Glutamatergic neuron (in vitro differentiated cells): ENCODE data around the gene SUN3. TPM values are rescaled to one million over a fixed set of nuclear protein-coding genes. Genes with fewer than 3 reads are reported as not detected.
"Not testable (repeated sequence)": the region's sequence is repeated elsewhere in the genome, so short reads cannot be mapped to it uniquely, and the experiment has no call there.

ENCODE experiments used
- DNase-seq: peaks from one replicate; pipeline ENCODE4 v3.0.0; 2022
- H3K27ac Mint-ChIP-seq: one replicate; pipeline ENCODE4 v1.8.0; 2020; ENCODE audit warnings: mild to moderate bottlenecking, mixed read lengths, inconsistent platforms; ENCODE audit not compliant: unreplicated experiment
- H3K27me3 Mint-ChIP-seq: one replicate; pipeline ENCODE4 v1.8.0; 2020; ENCODE audit warnings: mild to moderate bottlenecking, moderate library complexity, mixed read lengths, inconsistent platforms; ENCODE audit not compliant: unreplicated experiment
- H3K36me3 Mint-ChIP-seq: one replicate; pipeline ENCODE4 v1.8.0; 2020; ENCODE audit warnings: mild to moderate bottlenecking, mixed read lengths, inconsistent platforms; ENCODE audit not compliant: unreplicated experiment
- H3K4me1 Mint-ChIP-seq: one replicate; pipeline ENCODE4 v1.8.0; 2020; ENCODE audit warnings: mild to moderate bottlenecking, low read depth, mixed read lengths, inconsistent platforms; ENCODE audit not compliant: unreplicated experiment
- H3K4me3 Mint-ChIP-seq: one replicate; pipeline ENCODE4 v1.8.0; 2020; ENCODE audit warnings: mild to moderate bottlenecking, mixed read lengths, inconsistent platforms; ENCODE audit not compliant: unreplicated experiment
- H3K9me3 Mint-ChIP-seq: one replicate; pipeline ENCODE4 v1.8.0; 2020; ENCODE audit warnings: mild to moderate bottlenecking, moderate library complexity, mixed read lengths, inconsistent platforms; ENCODE audit not compliant: unreplicated experiment
- total RNA-seq: library from RNA; stranded (reverse); fragmentation: NEBNext Ultra II Directional; extraction: Animal tissue kit (Norgen Biotek cat#: 25700); gene quantifications from one replicate; pipeline ENCODE4 v1.2.1, GENCODE V29; 2021; ENCODE audit not compliant: unreplicated experiment
- TF ChIP-seq, protein P1 (sequence below): fragments of 200-600 bp; sonication (generic); IDR thresholded peaks from one replicate; pipeline ENCODE4 v1.5.0; 2021; ENCODE audit not compliant: partially characterized antibody, unreplicated experiment

The SUN3 gene
- total RNA-seq, 1 donor from 2014 or later: not detected

DNA sequence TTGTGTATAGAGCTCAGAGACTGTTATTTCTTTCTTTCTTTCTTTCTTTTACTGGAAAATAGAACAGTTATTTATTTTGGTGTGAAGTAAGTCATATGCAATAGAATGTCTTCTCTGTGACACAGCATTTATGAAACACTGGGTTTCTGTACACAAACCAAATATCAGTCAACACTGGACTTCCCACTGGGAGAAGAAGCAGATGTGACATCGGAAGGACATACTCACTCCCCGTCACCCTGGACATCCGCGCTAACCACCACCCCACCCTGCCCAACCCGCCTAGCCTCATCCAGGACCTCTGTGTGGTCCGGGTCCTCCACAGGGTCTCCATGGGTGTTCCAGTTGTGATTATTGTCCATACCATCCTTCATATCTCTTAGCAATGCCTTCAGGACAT is 22.0 kb downstream of the SUN3 start:
- Mint-ChIP-seq H3K27me3 (peaks cover 5% of the 10 kb centered on the region), H3K36me3 (peaks cover 8% of the 10 kb centered on the region), H3K4me3 (no peak overlapping the region), H3K27ac (no peak overlapping the region), H3K9me3 (peaks cover 9% of the 10 kb centered on the region), H3K4me1 (peaks cover 8% of the 10 kb centered on the region)
- TF ChIP-seq, protein P1, sequence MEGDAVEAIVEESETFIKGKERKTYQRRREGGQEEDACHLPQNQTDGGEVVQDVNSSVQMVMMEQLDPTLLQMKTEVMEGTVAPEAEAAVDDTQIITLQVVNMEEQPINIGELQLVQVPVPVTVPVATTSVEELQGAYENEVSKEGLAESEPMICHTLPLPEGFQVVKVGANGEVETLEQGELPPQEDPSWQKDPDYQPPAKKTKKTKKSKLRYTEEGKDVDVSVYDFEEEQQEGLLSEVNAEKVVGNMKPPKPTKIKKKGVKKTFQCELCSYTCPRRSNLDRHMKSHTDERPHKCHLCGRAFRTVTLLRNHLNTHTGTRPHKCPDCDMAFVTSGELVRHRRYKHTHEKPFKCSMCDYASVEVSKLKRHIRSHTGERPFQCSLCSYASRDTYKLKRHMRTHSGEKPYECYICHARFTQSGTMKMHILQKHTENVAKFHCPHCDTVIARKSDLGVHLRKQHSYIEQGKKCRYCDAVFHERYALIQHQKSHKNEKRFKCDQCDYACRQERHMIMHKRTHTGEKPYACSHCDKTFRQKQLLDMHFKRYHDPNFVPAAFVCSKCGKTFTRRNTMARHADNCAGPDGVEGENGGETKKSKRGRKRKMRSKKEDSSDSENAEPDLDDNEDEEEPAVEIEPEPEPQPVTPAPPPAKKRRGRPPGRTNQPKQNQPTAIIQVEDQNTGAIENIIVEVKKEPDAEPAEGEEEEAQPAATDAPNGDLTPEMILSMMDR: no peak
- no peak for DNase-seq

DNA sequence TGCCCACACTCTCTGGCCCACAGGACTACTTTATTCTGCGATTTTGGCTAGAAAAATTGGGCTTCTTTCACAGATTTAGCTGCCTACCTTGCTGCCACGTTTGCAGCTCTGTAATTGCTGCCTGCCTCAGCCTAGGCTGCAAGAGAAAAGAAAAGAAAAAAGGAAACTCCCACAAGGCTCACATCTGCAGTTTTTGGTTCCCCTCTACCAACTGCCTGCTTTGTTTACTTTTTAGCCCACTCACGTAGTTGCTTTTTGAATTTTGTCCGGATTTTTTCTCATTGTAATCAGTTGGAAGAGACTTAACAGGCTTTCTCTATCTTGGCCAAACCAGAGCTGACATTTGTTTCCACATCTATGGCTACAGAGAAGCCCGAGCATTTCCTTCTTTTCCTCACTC is 24.3 kb downstream of the SUN3 start:
- TF ChIP-seq, protein P1: no peak
- H3K4me3 Mint-ChIP-seq: no peak overlapping the region
- peaks cover 2% of the 10 kb centered on the region for H3K27me3 Mint-ChIP-seq
- peaks cover 9% of the 10 kb centered on the region for H3K9me3 Mint-ChIP-seq
- no peak for DNase-seq
- peak overlapping the region; percentile 50 for H3K27ac Mint-ChIP-seq
- H3K36me3 Mint-ChIP-seq: peaks cover 8% of the 10 kb centered on the region
- H3K4me1 Mint-ChIP-seq: peaks cover 8% of the 10 kb centered on the region

DNA sequence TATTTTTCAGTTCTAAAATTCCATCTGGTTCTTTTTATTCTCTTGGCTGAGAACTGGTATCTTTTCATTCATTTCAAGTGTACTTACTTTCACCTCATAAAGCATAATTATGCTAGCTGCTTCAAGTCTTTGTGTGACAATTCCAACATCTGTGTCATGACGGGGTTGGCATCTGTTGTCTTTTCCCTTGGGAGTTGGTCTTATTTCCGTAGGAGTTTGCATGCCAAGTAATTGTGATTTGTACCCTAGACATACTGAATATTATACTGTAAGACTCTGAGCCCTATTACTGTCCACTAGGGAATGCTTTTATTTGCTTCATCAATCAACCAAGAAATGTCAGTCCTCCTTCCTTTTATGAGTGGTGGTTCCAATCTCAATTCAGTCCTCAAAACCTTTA is 24.9 kb downstream of the SUN3 start:
- peaks cover 9% of the 10 kb centered on the region for H3K9me3 Mint-ChIP-seq
- peak overlapping the region; percentile 85 for H3K27ac Mint-ChIP-seq
- no peak overlapping the region for H3K4me3 Mint-ChIP-seq
- peaks cover 2% of the 10 kb centered on the region for H3K27me3 Mint-ChIP-seq
- TF ChIP-seq, protein P1: no peak
- no peak for DNase-seq
- peaks cover 8% of the 10 kb centered on the region for H3K36me3 Mint-ChIP-seq
- H3K4me1 Mint-ChIP-seq: peaks cover 8% of the 10 kb centered on the region

DNA sequence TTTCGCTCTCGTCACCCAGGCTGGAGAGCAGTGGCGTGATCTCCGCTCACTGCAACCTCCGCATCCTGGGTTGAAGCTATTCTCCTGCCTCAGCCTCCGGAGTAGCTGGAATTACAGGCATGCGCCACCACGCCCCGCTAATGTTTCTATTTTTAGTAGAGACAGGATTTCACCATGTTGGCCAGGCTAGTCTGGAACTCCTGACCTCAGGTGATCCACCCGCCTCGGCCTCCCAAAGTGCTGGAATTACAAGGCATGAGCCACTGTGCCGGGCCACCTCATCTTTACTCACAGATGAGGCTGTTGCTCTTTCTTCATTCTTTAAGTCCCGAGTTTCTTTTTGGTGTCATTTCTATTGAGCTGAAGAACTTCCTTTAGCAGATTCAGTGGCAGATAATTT is 28.7 kb downstream of the SUN3 start:
- not testable (repeated sequence) for H3K27me3 Mint-ChIP-seq, H3K4me1 Mint-ChIP-seq, H3K4me3 Mint-ChIP-seq, H3K27ac Mint-ChIP-seq, H3K36me3 Mint-ChIP-seq, H3K9me3 Mint-ChIP-seq, DNase-seq

DNA sequence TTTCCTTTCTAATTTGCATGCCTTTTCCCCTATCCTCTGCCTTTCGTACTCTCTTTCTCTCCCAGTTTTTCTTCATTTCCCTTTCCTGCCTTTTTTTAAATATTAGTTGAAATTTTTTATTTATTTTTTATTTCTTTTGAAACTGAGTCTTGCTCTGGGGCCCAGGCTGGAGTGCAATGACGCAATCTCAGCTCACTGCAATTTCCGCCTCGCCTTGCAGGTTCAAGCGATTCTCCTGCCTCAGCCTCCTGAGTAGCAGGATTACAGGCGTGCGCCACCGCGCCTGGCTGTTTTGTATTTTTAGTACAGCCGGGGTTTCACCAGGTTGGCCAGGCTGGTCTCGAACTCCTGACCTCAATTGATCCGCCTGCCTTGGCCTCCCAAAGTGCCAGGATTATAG is 29.5 kb downstream of the SUN3 start:
- no peak overlapping the region for H3K27ac Mint-ChIP-seq
- peaks cover 5% of the 10 kb centered on the region for H3K4me1 Mint-ChIP-seq
- H3K9me3 Mint-ChIP-seq: peaks cover 9% of the 10 kb centered on the region
- DNase-seq: no peak
- TF ChIP-seq, protein P1: no peak
- no peak overlapping the region for H3K4me3 Mint-ChIP-seq
- H3K36me3 Mint-ChIP-seq: peaks cover 8% of the 10 kb centered on the region
- peaks cover 2% of the 10 kb centered on the region for H3K27me3 Mint-ChIP-seq

- Mint-ChIP-seq H3K27me3 (no peaks in the 10 kb centered on the region), H3K9me3 (peaks cover 3% of the 10 kb centered on the region), H3K4me1 (peaks cover 23% of the 10 kb centered on the region), H3K36me3 (no peaks in the 10 kb centered on the region), H3K4me3 (peak overlapping the region; percentile 88), H3K27ac (peak overlapping the region; percentile 96)
- TF ChIP-seq, protein P1: no peak
- DNase-seq: no peak
Observed at GRCh38 chr7:47992446-47992845, 36.5 kb downstream of the SUN3 start.
